ACHN (cell line): ENCODE results near the gene FAM20B.

Source experiments
- DNase-seq: peaks from one replicate; pipeline ENCODE4 v3.0.0-alpha.2; 2015
- in situ Hi-C: cut with HindIII; loops from 2 replicates; pipeline ENCODE4 v1.10.0; 2017; ENCODE audit warnings: low sequenced_read_pairs, low pct_ligation_motif_present, low pct_unique_long_range_greater_than_20kb

Gene FAM20B

DNA sequence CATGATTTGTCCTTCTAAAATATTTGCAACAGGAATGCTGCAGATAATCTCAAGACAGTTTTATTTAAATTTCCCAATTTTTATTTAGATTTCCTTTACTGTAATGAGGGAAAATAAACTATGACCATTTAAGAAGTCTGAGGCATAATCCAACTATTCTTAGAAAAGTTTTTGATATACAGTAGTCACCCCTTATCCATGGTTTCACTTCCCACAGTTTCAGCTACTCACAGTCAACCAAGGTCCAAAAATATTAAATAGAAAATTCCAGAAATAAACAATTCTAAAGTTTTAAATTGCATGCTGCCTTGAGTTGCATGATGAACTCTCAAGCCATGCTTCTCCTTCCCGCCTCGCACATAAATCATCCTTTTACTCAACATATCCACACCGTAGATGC lies 89.5 kb downstream of the FAM20B start:
- DNase-seq = no peak

DNA sequence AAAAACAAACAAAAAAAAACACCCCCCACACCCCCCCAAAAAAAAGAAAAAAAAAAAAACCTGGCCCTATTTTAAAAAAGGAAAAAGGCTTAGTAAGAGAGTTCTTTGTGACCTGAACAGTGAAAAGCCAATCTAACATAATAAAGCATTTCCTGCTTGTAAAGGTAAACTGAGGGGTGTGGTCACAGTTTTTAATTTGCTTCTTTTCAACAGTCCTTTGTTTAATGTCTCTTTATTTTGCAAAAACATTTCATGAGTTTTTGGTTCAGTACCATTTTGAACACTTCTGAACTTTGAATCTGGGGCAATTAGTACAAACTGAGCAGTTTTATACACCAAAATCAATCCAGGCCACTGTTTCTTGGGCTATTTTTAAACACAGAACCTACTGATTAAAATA lies 93.8 kb downstream of the FAM20B start:
- in situ Hi-C loops = no loop called here
- DNase-seq = no peak

More for the DNA sequence above, 89.5 kb downstream of the FAM20B start:
- in situ Hi-C loops = no loop called here

DNA sequence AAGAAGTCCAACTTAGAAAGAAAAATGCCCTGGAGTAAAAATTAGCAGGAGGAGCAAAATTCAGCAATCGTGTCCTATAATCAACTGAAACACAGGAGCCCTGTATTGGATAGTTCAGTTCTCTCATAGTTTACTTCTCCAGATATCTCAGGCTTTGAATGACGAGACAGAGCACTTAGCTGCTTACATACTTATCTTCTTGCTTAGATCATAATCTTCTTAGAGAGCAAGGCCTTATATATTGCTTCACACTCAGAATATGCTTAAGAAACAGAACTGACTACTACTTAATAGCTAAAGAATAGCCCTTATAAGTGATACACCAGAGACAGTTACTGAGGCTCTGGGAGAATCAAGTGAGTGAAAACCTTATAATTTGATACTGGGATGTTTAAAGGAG lies 95.0 kb downstream of the FAM20B start:
- no peak for DNase-seq
- in situ Hi-C loops = no loop called here

DNA sequence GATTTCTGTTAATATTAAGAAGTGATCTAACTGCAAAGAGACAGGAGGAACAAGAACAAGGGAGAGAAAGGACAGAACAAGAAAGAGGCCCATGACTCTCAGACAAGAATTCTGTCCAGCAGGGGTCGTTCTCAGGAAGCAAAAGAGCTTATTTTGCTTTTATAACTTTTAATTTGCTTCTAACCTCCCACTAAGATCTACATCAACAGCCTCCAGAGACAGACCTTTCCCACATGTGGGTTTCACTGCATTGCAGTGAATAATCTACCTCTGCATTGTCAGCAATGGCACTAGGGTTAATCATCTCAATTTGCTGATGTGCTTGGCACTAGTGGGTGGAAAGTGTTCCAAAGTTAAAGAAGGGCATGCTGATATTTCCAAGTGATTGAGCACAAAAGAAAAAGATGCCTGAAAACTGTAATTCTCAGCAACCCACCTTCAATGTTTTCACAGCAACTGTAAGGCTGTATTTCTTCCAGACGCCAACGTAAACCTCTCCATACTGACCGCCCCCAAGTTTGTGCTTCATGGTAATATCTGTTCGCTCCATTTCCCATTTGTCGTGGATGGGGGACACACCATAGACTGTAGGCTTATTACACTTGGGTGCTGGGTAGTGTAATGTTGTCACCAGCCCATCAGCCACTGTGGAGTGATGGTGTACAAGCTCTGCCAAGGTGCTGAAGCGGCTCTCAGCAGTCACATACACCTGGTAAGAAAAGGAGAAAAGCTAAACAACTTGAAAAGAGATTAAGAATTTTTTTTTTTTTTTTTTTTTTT lies 95.7 kb downstream of the FAM20B start:
- DNase-seq = peak; percentile 62
- in situ Hi-C loops = no loop called here

DNA sequence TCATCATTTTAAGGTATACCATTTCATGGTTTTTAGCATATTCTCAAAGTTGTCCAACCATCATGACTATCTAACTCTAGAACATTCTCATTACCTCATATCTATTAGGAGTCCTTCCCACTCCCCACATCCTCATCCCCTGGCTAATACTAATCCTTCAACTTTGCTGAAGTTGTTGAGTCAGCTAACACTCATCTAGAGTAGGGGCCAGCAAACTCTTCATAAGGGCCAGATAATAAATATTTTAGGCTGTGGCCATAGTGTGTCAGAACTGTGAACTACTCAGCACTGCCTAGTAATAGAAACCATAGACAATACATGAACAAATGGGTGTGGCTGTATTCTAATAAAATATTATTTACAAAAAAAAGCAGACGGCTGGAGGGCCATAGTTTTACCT lies 99.2 kb downstream of the FAM20B start:
- in situ Hi-C loops = no loop called here
- DNase-seq = no peak
